Endothelial cell of umbilical vein (primary cell): ENCODE data around the gene FMN1. TPM values are rescaled to one million over a fixed set of nuclear protein-coding genes. Genes with fewer than 3 reads are reported as not detected.

Source experiments
- BruUV-seq: library from RNA; stranded (reverse); fragments of 400-500 nt; replicated peaks from 2 replicates; lab custom pipeline; 2021; lab: Mats Ljungman, UMichigan
- CTCF ChIA-PET: fragments of 300-600, 350-600 bp; sonication (Branson Sonifier 250); formaldehyde crosslinking; loops from one replicate; lab custom pipeline; 2021; ENCODE audit warnings: antibody characterized with exemption, inconsistent platforms; lab: Charles Lee
- POLR2A ChIA-PET: fragments of 300-600, 350-600 bp; sonication (Branson Sonifier 250); formaldehyde crosslinking; loops from one replicate; lab custom pipeline; 2021; ENCODE audit warnings: antibody characterized with exemption, inconsistent platforms; lab: Charles Lee
- DNase-seq: peaks from one replicate; pipeline ENCODE4 v3.0.0-alpha.2; 2011; ENCODE audit warnings: low read depth, low spot score
- FAIRE-seq: peaks from 2 replicates; lab custom pipeline; 2011; peaks lifted over from hg19 to GRCh38; lab: Jason Lieb, UNC
- H2AFZ ChIP-seq: 2 replicates; pipeline ENCODE4 v1.6.0; 2012; ENCODE audit warnings: low read depth, low read length, control low read depth, inconsistent platforms
- H3K27ac ChIP-seq: 2 replicates; pipeline ENCODE4 v1.5.1; 2011; ENCODE audit warnings: low read depth, mild to moderate bottlenecking, control low read depth, low read length, moderate library complexity; ENCODE audit not compliant: insufficient read depth
- H3K27me3 ChIP-seq, 2 experiments: 2 replicates each; pipeline versions ENCODE4 v1.6.0 to v1.6.1; 2011; ENCODE audit warnings: low read length in 2 of 2, mixed read lengths in 1 of 2; ENCODE audit not compliant: control insufficient read depth in 2 of 2, insufficient read depth in 2 of 2
- H3K36me3 ChIP-seq, 2 experiments: 2 replicates in 1 of 2; 3 replicates in 1 of 2; pipeline ENCODE4 v1.5.1; 2011; ENCODE audit warnings: low read length in 2 of 2, mild to moderate bottlenecking in 1 of 2, moderate library complexity in 1 of 2; ENCODE audit not compliant: control insufficient read depth in 2 of 2, insufficient read depth in 2 of 2; ENCODE audit errors: extremely low read depth in 1 of 2
- H3K4me1 ChIP-seq: 3 replicates; pipeline ENCODE4 v1.5.1; 2011; ENCODE audit warnings: mild to moderate bottlenecking, low read length; ENCODE audit not compliant: control insufficient read depth, insufficient read depth; ENCODE audit errors: extremely low read depth
- H3K4me2 ChIP-seq: 2 replicates; pipeline ENCODE4 v1.6.1; 2011; ENCODE audit warnings: low read length, control low read depth, mixed read lengths; ENCODE audit not compliant: insufficient read depth
- H3K4me3 ChIP-seq, 3 experiments: fragments of 200-600 bp in 1 of 3; sonication (generic), shearing (Covaris generic) in 1 of 3; replicated peaks in 1 of 3; 2 replicates each; pipeline ENCODE4 v1.5.1; 2011 to 2016; ENCODE audit warnings: control low read depth in 3 of 3, low read length in 3 of 3, mild to moderate bottlenecking in 2 of 3, inconsistent platforms in 1 of 3, low read depth in 1 of 3, moderate library complexity in 1 of 3; ENCODE audit not compliant: insufficient read depth in 1 of 3
- H3K79me2 ChIP-seq: 2 replicates; pipeline ENCODE4 v1.6.0; 2012; ENCODE audit warnings: low read length, inconsistent platforms; ENCODE audit not compliant: control insufficient read depth, insufficient read depth
- H3K9ac ChIP-seq: replicated peaks from 2 replicates; pipeline ENCODE3; 2011; ENCODE audit warnings: low read length, control low read depth; ENCODE audit not compliant: insufficient read depth; ENCODE audit errors: extremely low read depth
- H3K9me1 ChIP-seq: replicated peaks from 3 replicates; pipeline ENCODE4 v1.6.0; 2011; ENCODE audit warnings: mild to moderate bottlenecking, low read length; ENCODE audit not compliant: control insufficient read depth, insufficient read depth; ENCODE audit errors: extremely low read depth
- H3K9me3 ChIP-seq: replicated peaks from 2 replicates; pipeline ENCODE4 v1.5.1; 2012; ENCODE audit warnings: low read length, inconsistent platforms; ENCODE audit not compliant: control insufficient read depth, insufficient read depth
- H4K20me1 ChIP-seq: replicated peaks from 2 replicates; pipeline ENCODE3; 2011; ENCODE audit warnings: mild to moderate bottlenecking, low read length; ENCODE audit not compliant: control insufficient read depth, insufficient read depth; ENCODE audit errors: extremely low read depth
- EZH2 ChIP-seq: IDR thresholded peaks from 2 replicates; pipeline ENCODE4 v1.6.1; 2012; ENCODE audit warnings: borderline replicate concordance, low read depth, mild to moderate bottlenecking, moderate library complexity, low read length, inconsistent platforms; ENCODE audit not compliant: severe bottlenecking
- FOS ChIP-seq: IDR thresholded peaks from 2 replicates; pipeline ENCODE4 v1.6.1; 2011; ENCODE audit warnings: mild to moderate bottlenecking, low read length, moderate library complexity, borderline replicate concordance; ENCODE audit not compliant: insufficient read depth
- GATA2 ChIP-seq: IDR thresholded peaks from 2 replicates; pipeline ENCODE4 v1.7.0; 2011; ENCODE audit warnings: low read depth, mild to moderate bottlenecking, moderate library complexity, mixed read lengths, low read length; ENCODE audit not compliant: insufficient read length, insufficient read depth
- JUN ChIP-seq: IDR thresholded peaks from 2 replicates; pipeline ENCODE4 v1.6.1; 2011; ENCODE audit warnings: borderline replicate concordance, low read depth; ENCODE audit not compliant: insufficient read length, insufficient read depth
- MYC ChIP-seq: IDR thresholded peaks from one replicate; pipeline ENCODE4 v1.6.1; 2011; ENCODE audit warnings: mild to moderate bottlenecking, low read depth, low read length
- POLR2A ChIP-seq: IDR thresholded peaks from 2 replicates; pipeline ENCODE4 v1.6.1; 2012; ENCODE audit warnings: low read depth, mild to moderate bottlenecking, control low read depth, low read length
- POLR2AphosphoS5 ChIP-seq: IDR thresholded peaks from 2 replicates; pipeline ENCODE4 v1.6.1; 2012; ENCODE audit warnings: low read depth, mild to moderate bottlenecking, control low read depth, low read length, moderate library complexity; ENCODE audit not compliant: insufficient read depth
- dilution Hi-C: fragments of 300-500 bp; cut with MboI; formaldehyde crosslinking; loops from one replicate; pipeline ENCODE4 v1.15.0; 2019; ENCODE audit warnings: low sequenced_read_pairs; ENCODE audit not compliant: extremely low pct_ligation_motif_present
- intact Hi-C: fragments of 100-400 bp; cut with micrococcal nuclease; formaldehyde crosslinking; loops from one replicate; pipeline ENCODE4 v1.10.0; 2022
- polyA plus RNA-seq, 4 experiments: library from polyadenylated mRNA; depleted of rRNA in 3 of 4; stranded (reverse) in 3 of 4; unstranded in 1 of 4; fragments of >200 nt; gene quantifications; 2 replicates each; pipeline versions ENCODE4 v1.2.1 to v1.2.3, GENCODE V29; 2011 to 2012; ENCODE audit warnings: missing spikeins in 1 of 4
- total RNA-seq: library from RNA; stranded (reverse); gene quantifications from 2 replicates; pipeline ENCODE4 v1.2.3, GENCODE V29; 2021
- TF ChIP-seq, protein P1 (sequence below), 2 donors: IDR thresholded peaks; 1 replicate in 1 of 2; 2 replicates in 1 of 2; pipeline ENCODE4 v1.5.1; 2011; ENCODE audit warnings: low read length in 2 of 2, mild to moderate bottlenecking in 2 of 2, moderate library complexity in 2 of 2, control low read depth in 1 of 2, inconsistent platforms in 1 of 2, low read depth in 1 of 2; ENCODE audit not compliant: insufficient read depth in 1 of 2; ENCODE audit errors: extremely low read depth in 1 of 2
- TF ChIP-seq, protein P2 (sequence below): IDR thresholded peaks from 2 replicates; pipeline ENCODE4 v1.6.1; 2011; ENCODE audit not compliant: insufficient read depth, insufficient read length

The FMN1 gene
- total and polyA plus RNA-seq, 2 donors (not counting 3 experiments of a cell fraction or from before 2014, with no cell fraction given), result 0.01 to 0.29 TPM

DNA sequence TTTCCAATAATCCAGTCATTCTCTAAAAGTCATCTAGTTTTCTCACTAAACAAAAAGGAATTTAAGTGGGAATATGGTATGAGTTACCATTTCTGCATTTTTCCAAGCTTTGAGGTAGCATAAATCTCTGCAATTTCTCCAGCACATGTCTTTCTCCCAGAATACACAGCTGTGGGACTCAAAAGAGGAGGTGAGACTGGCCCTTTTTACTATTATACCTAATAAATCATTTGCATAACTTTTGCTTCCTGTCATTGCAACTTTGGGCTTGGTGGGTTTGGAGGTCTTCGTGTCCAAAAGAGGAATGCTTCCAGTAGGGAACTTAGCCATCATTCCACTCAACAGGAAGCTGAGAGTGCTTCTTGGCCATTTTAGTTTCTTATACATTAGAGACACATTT, 94.8 kb downstream of the FMN1 start:
- FAIRE-seq, result no peak

More for the DNA sequence above, 94.8 kb downstream of the FMN1 start:
- Histone ChIP-seq H3K27me3 (no peaks in the 10 kb centered on the region), H3K79me2 (no peaks in the 10 kb centered on the region), H3K27ac (no peak overlapping the region), H3K9me1 (no peaks in the 10 kb centered on the region), H3K9me3 (no peaks in the 10 kb centered on the region), H3K36me3 (no peaks in the 10 kb centered on the region), H3K4me1 (peaks cover 13% of the 10 kb centered on the region), H3K4me2 (no peak overlapping the region), H3K9ac (no peak overlapping the region), H3K4me3 (no peak overlapping the region), H2AFZ (no peak overlapping the region), H4K20me1 (no peaks in the 10 kb centered on the region)
- ChIA-PET POLR2A (no interaction called here), CTCF (interaction anchor here (2.7 to 3.6 kb wide), 2 partner anchors 13 to 32 kb away, joined by 18 to 21 read pairs; no protein-coding TSS in a partner anchor)
- BruUV-seq, result no TSS peak
- DNase-seq, result no peak
- no peak for TF ChIP-seq FOS
- no peak for TF ChIP-seq MYC
- TF ChIP-seq JUN, result no peak
- TF ChIP-seq, protein P1, sequence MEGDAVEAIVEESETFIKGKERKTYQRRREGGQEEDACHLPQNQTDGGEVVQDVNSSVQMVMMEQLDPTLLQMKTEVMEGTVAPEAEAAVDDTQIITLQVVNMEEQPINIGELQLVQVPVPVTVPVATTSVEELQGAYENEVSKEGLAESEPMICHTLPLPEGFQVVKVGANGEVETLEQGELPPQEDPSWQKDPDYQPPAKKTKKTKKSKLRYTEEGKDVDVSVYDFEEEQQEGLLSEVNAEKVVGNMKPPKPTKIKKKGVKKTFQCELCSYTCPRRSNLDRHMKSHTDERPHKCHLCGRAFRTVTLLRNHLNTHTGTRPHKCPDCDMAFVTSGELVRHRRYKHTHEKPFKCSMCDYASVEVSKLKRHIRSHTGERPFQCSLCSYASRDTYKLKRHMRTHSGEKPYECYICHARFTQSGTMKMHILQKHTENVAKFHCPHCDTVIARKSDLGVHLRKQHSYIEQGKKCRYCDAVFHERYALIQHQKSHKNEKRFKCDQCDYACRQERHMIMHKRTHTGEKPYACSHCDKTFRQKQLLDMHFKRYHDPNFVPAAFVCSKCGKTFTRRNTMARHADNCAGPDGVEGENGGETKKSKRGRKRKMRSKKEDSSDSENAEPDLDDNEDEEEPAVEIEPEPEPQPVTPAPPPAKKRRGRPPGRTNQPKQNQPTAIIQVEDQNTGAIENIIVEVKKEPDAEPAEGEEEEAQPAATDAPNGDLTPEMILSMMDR (IDR thresholded peaks at IDR 0.05; ENCODE audit: extremely low read depth in 1 of 2, insufficient read depth in 1 of 2, low read depth in 1 of 2, low read length in 2 of 2), result no peak
- TF ChIP-seq POLR2A, result no peak
- TF ChIP-seq GATA2, result no peak
- TF ChIP-seq, protein P2, sequence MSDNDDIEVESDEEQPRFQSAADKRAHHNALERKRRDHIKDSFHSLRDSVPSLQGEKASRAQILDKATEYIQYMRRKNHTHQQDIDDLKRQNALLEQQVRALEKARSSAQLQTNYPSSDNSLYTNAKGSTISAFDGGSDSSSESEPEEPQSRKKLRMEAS, result no peak
- TF ChIP-seq POLR2AphosphoS5, result no peak
- TF ChIP-seq EZH2, result no peak
- dilution Hi-C loops (no loop called here), intact Hi-C loops (no loop called here)
